ENCODE results near the gene KIF1A.

KIF1A gene

DNA sequence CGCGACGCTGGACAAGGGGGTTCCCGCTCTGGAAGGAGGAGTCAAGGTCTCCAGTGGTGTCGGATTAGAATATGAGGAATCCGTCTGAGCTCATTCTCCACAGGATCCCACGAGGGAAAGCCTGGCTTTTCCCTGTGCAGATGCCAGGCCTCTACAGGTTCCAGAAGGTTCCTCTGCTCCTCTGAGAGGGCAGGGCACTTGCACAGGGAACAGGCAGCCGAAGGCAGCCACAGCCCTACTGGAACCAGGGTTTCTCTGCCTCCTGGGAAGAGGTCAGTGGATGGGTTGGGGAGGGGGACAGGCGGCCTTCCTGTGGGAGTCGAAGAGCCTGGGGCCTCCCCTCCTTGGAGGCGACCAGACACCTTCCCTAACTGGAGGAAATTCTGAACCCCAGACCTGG lies 130.0 kb downstream of the KIF1A start:
- Histone ChIP-seq H3K9me2 (replicated peaks; ENCODE audit: insufficient read depth, low read length) (no peaks in the 10 kb centered on the region), H4K20me1 (ENCODE audit: insufficient read depth, low read length) (no peaks in the 10 kb centered on the region), H3K27ac (ENCODE audit: low read length) (no peak overlapping the region), H3K36me3 (replicated peaks; ENCODE audit: insufficient read depth, low read length) (no peaks in the 10 kb centered on the region), H3K4me2 (ENCODE audit: low read depth, low read length) (no peak overlapping the region), H3K27me3 (replicated peaks; ENCODE audit: insufficient read depth, low read length) (peaks cover 36% of the 10 kb centered on the region), H3K9me3 (replicated peaks; ENCODE audit: insufficient read depth, low read length) (no peaks in the 10 kb centered on the region), H3F3A (ENCODE audit: insufficient read depth, low read length) (no peaks in the 10 kb centered on the region), H2AFZ (ENCODE audit: low read length) (no peak overlapping the region), H3K9ac (ENCODE audit: low read length) (no peak overlapping the region), H3K79me2 (ENCODE audit: low read length) (no peaks in the 10 kb centered on the region), H3K4me1 (ENCODE audit: low read length) (no peaks in the 10 kb centered on the region), H3K4me3 (ENCODE audit: low read length) (no peak overlapping the region)
- TF ChIP-seq EZH2 (optimal IDR thresholded peaks at IDR 0.05; ENCODE audit: low read depth, low read length) = no peak
- TF ChIP-seq, protein P1, sequence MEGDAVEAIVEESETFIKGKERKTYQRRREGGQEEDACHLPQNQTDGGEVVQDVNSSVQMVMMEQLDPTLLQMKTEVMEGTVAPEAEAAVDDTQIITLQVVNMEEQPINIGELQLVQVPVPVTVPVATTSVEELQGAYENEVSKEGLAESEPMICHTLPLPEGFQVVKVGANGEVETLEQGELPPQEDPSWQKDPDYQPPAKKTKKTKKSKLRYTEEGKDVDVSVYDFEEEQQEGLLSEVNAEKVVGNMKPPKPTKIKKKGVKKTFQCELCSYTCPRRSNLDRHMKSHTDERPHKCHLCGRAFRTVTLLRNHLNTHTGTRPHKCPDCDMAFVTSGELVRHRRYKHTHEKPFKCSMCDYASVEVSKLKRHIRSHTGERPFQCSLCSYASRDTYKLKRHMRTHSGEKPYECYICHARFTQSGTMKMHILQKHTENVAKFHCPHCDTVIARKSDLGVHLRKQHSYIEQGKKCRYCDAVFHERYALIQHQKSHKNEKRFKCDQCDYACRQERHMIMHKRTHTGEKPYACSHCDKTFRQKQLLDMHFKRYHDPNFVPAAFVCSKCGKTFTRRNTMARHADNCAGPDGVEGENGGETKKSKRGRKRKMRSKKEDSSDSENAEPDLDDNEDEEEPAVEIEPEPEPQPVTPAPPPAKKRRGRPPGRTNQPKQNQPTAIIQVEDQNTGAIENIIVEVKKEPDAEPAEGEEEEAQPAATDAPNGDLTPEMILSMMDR (IDR thresholded peaks at IDR 0.05; ENCODE audit: low read length) = no peak
- TF ChIP-seq EZH2phosphoT487 (IDR thresholded peaks at IDR 0.05; ENCODE audit: low read length) = no peak
- no peak for DNase-seq

DNA sequence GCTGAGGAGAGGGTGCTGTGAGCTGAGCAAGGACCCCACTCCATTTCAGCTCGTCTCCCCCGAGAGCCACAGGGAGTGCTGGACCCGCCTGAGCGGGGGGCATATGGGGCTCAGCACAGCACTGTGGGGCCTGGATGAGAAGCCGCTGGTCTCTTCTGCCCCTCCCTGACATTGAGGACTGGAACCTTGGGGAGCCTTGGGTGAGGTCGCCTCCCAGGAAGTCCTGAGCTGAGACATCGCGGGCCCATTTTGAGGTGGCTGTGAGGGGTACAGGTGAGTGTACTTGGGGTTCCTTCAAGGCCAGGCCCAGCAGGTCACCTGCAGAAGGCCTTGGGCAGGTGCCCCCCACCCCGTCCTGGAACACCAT lies 131.5 kb downstream of the KIF1A start:
- Histone ChIP-seq H3K27me3 (replicated peaks; ENCODE audit: insufficient read depth, low read length) (peaks cover 43% of the 10 kb centered on the region), H3K4me2 (ENCODE audit: low read depth, low read length) (no peak overlapping the region), H3F3A (ENCODE audit: insufficient read depth, low read length) (no peaks in the 10 kb centered on the region), H3K27ac (ENCODE audit: low read length) (no peak overlapping the region), H3K4me1 (ENCODE audit: low read length) (no peaks in the 10 kb centered on the region), H3K4me3 (ENCODE audit: low read length) (no peak overlapping the region), H3K9me3 (replicated peaks; ENCODE audit: insufficient read depth, low read length) (no peaks in the 10 kb centered on the region), H3K9me2 (replicated peaks; ENCODE audit: insufficient read depth, low read length) (no peaks in the 10 kb centered on the region), H3K9ac (ENCODE audit: low read length) (no peak overlapping the region), H3K36me3 (replicated peaks; ENCODE audit: insufficient read depth, low read length) (no peaks in the 10 kb centered on the region), H2AFZ (ENCODE audit: low read length) (no peak overlapping the region), H4K20me1 (ENCODE audit: insufficient read depth, low read length) (no peaks in the 10 kb centered on the region), H3K79me2 (ENCODE audit: low read length) (no peaks in the 10 kb centered on the region)
- TF ChIP-seq EZH2 (optimal IDR thresholded peaks at IDR 0.05; ENCODE audit: low read depth, low read length) (no peak), EZH2phosphoT487 (IDR thresholded peaks at IDR 0.05; ENCODE audit: low read length) (no peak)
- TF ChIP-seq, protein P1 (IDR thresholded peaks at IDR 0.05; ENCODE audit: low read length) = no peak
- DNase-seq = no peak

DNA sequence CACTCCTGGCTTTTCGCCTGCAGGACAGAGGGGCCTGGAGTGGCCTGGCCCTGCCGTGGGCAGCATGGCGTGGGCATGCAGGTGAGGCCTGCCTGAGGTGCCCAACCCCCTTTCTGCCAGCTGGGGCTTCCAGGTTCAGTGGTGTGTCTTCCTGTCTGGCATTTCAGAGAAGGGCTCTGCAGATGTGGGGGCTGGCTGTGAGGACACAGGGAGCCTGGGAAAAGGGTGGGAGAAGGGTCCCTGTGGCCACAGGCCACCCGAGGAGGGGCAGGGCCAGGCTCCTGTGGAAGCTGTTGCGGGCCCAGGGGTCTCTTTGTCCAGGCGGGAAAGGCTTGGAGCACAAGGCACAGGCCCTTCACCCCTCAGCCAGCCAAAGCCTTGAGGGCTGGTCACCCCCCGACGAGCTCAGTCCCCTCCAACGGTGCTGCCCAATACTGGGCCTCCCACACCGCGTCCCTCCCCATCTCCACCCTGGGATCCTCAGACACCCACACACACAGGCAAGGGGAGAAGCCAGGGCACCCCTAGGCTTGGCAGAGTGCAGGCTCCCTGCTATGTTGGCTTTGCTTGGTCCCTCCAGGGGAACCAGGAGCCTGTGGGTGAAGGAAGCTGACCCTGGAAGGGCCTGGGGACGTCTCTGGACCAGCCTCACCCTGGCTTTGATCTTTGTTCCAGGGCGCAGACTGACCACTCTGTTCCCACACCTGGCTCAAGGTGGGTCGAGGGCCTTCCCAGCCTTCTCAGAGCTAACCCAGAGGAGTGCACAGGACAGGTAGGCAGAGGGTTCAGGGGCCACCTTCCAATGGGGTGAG lies 132.1 kb downstream of the KIF1A start:
- Histone ChIP-seq H3K79me2 (ENCODE audit: low read length) (no peaks in the 10 kb centered on the region), H3K4me1 (ENCODE audit: low read length) (no peaks in the 10 kb centered on the region), H3K4me2 (ENCODE audit: low read depth, low read length) (no peak overlapping the region), H3K9ac (ENCODE audit: low read length) (no peak overlapping the region), H3K36me3 (replicated peaks; ENCODE audit: insufficient read depth, low read length) (no peaks in the 10 kb centered on the region), H3K27ac (ENCODE audit: low read length) (no peak overlapping the region), H3K9me3 (replicated peaks; ENCODE audit: insufficient read depth, low read length) (no peaks in the 10 kb centered on the region), H3K27me3 (replicated peaks; ENCODE audit: insufficient read depth, low read length) (peaks cover 43% of the 10 kb centered on the region), H4K20me1 (ENCODE audit: insufficient read depth, low read length) (no peaks in the 10 kb centered on the region), H3K9me2 (replicated peaks; ENCODE audit: insufficient read depth, low read length) (no peaks in the 10 kb centered on the region), H3K4me3 (ENCODE audit: low read length) (no peak overlapping the region), H2AFZ (ENCODE audit: low read length) (no peak overlapping the region), H3F3A (ENCODE audit: insufficient read depth, low read length) (no peaks in the 10 kb centered on the region)
- TF ChIP-seq EZH2 (optimal IDR thresholded peaks at IDR 0.05; ENCODE audit: low read depth, low read length) = no peak
- no peak for TF ChIP-seq EZH2phosphoT487 (IDR thresholded peaks at IDR 0.05; ENCODE audit: low read length)
- TF ChIP-seq, protein P1 (IDR thresholded peaks at IDR 0.05; ENCODE audit: low read length) = no peak
- DNase-seq = no peak

All from MM.1S (cell line).